Activated T-helper 2 cell treated with anti-CD3 and anti-CD28 coated beads, Interferon-gamma antibody, Interleukin-2, Interleukin-4, amounts not matched to agents 10 μg/mL and 5 μg/mL and 100 μg/mL, durations not matched to agents 14 hours and 24 hours and 36 hours (primary cell): ENCODE results near the gene GID8. TPM values are rescaled to one million over a fixed set of nuclear protein-coding genes. Genes with fewer than 3 reads are reported as not detected.

Source experiments
- DNase-seq: peaks from one replicate; pipeline ENCODE4 v3.0.0; 2021; ENCODE audit warnings: low spot score
- H3K27ac Mint-ChIP-seq: one replicate; pipeline ENCODE4 v1.8.0; 2021; ENCODE audit warnings: mixed read lengths
- H3K27me3 Mint-ChIP-seq: one replicate; pipeline ENCODE4 v1.8.0; 2021; ENCODE audit warnings: low read depth, mixed read lengths
- H3K36me3 Mint-ChIP-seq: one replicate; pipeline ENCODE4 v1.8.0; 2021; ENCODE audit warnings: low read depth, mixed read lengths
- H3K4me1 Mint-ChIP-seq: one replicate; pipeline ENCODE4 v1.8.0; 2021; ENCODE audit warnings: low read depth, mixed read lengths
- H3K4me3 Mint-ChIP-seq: one replicate; pipeline ENCODE4 v1.8.0; 2021; ENCODE audit warnings: low read depth, mild to moderate bottlenecking, moderate library complexity, mixed read lengths
- H3K9me3 Mint-ChIP-seq: one replicate; pipeline ENCODE4 v1.8.0; 2021; ENCODE audit warnings: mixed read lengths
- intact Hi-C: fragments of 100-400 bp; cut with micrococcal nuclease; formaldehyde crosslinking; loops from one replicate; pipeline ENCODE4 v1.15.1; 2023
- total RNA-seq: library from RNA; stranded (reverse); gene quantifications from 2 replicates; pipeline ENCODE4 v1.2.3, GENCODE V29; 2022

Gene GID8
- total RNA-seq, 1 donor from 2014 or later: 53.7 TPM

DNA sequence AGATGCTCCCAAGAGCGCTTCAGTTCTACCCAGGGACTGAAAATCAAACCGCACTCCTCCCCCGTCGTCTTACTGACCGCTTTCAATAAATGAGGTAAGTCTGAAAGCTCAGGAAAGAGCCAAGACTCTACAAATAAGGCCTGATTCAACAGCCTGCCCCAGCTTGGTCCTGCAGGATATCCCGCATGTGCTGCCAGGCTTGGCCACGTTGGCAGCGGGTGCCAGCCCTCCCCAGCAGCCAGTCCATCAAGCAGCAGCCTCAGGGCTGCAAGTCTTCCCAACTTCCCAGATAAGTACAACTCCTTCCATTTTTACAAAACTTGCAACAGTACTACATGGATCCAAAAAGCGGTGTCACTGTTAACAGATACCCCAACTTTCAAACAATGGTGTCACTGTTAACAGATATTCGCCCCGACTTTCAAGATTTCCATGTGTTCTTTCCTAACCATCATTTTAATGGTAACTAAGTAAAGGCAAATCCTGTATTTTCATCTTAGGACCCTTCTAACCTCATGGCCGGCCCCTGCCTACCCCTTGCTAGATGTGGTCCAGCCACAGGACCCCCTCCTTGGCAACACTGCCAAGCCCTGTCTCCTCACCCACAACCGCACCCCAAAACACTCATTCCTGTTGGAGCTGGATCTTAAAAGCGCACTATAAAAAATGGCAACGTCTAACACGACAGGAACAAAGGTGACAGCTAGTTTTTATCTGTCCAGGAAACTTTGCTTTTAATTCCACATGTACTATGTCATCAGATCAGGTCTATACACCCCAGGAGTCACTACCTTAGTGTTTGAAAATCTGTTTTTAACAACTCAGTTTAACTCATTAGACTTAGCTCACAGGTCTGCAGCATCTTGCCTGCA, 39.6 kb upstream of the GID8 start:
- no peak for DNase-seq
- intact Hi-C loops: no loop called here
- H3K4me3 Mint-ChIP-seq: no peak overlapping the region
- no peaks in the 10 kb centered on the region for H3K9me3 Mint-ChIP-seq
- peak overlapping the region; percentile 28 for H3K27ac Mint-ChIP-seq
- peaks cover 28% of the 10 kb centered on the region for H3K4me1 Mint-ChIP-seq
- H3K36me3 Mint-ChIP-seq: peaks cover 78% of the 10 kb centered on the region
- no peaks in the 10 kb centered on the region for H3K27me3 Mint-ChIP-seq

DNA sequence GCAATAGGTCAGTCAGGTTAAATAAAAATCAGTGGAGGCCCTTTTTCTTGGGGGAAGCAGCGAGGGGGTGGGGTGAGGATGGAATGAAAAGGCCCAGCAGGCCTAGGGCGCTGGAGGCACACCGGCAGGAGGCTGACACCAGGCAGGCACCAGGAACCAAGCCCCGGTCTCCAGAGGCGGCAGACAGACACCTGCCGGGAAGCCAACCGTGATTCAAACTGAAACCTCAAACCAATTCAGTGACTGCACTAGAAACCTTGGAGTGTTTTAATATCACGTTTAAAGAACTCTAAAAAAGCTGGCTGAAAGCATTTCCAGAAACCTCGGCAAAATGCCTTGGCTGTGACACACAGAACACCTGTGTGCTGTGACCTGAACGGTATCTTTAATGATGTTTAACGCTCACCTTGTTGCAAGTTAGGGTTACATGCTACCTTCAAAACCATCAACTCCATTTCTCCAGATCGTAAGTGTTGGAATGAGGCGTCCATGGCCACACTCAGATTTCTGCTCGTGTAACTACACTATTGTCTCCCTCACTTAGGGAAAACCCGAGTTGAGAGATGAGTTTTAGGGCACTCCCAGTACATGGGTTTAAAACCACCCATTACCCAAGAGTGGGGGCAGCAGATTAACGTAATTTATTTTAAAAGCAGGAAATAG, 38.8 kb upstream of the GID8 start:
- H3K27me3 Mint-ChIP-seq: no peaks in the 10 kb centered on the region
- H3K4me3 Mint-ChIP-seq: peak overlapping the region; percentile 62
- H3K36me3 Mint-ChIP-seq: peaks cover 78% of the 10 kb centered on the region
- peak; percentile 43 for DNase-seq
- peaks cover 30% of the 10 kb centered on the region for H3K4me1 Mint-ChIP-seq
- intact Hi-C loops: no loop called here
- H3K27ac Mint-ChIP-seq: peak overlapping the region; percentile 73
- no peaks in the 10 kb centered on the region for H3K9me3 Mint-ChIP-seq

DNA sequence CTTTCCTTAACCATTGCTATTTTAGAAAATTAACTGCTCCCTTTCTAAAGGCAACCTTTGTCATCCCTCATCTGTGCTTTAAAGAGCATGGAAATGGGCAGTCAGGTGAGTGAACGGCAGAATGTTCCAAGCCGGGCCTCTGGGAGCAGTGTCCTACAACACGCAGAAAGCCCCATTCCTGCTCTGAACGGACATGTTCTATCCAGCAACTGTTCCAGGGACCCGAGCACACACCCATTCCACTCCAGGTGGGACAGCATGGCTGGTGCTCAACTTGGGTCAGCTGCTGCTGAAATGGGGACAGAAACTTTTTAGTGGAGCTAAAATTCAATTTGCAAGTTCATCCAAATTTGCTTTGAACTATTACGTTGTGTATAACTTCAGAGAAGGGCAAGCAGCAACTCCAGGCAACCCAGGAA, 38.3 kb upstream of the GID8 start:
- no peak overlapping the region for H3K4me3 Mint-ChIP-seq

DNA sequence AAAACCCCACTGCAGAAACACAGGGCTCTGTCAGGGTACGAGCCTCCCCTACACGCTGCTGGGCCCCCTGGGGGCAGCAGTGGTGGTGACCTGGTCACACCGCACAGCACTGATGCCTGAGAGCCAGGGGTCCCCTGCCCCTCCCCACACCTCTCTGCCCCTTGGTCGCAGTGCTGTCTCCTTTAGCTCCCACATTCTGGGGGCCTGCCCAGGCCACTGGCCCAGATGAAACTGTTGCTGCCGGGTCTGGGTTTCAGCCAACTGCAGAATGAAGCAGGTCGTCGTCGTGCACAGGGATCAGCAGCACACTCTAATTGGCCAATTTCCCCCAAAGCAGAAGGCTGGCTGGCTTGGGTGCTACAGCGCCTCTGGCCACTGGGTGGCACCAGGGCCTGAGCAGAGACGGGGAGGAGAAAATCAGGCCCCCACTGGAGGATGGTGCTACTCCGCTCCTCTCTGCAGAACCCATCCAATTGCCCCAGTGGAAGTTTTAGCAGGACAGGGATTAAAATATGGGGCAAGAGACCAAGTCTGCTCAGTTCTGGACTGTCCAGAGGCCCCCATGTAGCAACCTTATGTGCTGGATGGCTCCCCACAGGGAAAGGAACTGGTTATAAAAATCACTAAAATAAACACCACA, 37.8 kb upstream of the GID8 start:
- H3K36me3 Mint-ChIP-seq: peaks cover 77% of the 10 kb centered on the region

More for the DNA sequence above, 38.3 kb upstream of the GID8 start:
- H3K27me3 Mint-ChIP-seq: no peaks in the 10 kb centered on the region
- H3K9me3 Mint-ChIP-seq: no peaks in the 10 kb centered on the region
- no peak for DNase-seq
- H3K27ac Mint-ChIP-seq: no peak overlapping the region
- H3K4me1 Mint-ChIP-seq: peaks cover 27% of the 10 kb centered on the region
- intact Hi-C loops: loop anchor here (1.0 to 2.0 kb wide), 4 partner anchors 22 to 109 kb away; partner anchors contain the start of gene SLC17A9
- H3K36me3 Mint-ChIP-seq: peaks cover 77% of the 10 kb centered on the region

DNA sequence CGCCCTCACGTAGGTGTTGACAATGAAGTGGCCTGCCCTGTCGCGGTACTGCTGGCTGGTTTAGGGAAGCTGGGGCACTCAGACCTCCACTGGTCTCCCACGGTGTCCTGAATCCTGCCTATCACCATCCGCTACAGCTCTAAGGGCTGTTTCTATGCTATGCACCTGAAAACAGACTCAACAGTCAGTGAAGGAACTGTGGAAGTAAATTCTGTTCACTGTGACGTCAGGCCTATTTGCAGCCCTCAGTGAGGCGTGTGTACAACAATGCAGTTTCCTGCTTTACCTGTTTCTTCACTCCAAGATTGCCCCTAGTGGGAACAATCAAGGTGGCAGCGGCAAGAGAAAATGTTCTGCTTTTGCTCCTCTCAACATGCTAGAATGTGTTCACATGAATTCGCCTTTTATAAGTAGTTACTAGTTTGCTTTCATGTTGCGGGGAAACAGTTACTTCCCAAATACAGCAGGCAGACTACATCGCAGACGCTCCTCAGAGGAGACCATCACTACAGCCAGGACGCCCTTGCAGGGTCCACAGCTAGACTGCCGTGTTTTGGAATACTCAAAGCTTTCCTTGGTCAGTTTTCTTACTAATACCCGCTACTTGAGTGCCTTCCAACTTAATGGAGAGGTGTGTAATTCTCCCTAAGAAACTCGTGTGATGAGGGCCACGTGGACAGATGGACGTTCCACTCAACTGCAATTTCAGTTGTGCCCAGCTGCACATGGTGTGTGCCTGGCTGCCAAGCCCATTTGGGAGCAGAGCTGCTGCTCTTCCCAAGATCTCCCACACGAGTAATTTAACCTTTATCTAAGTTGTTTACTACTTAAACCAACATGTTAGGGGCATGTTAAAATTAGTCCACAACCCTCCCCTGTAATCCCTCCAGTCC, 37.0 kb upstream of the GID8 start:
- H3K4me3 Mint-ChIP-seq: no peak overlapping the region
- no peak overlapping the region for H3K27ac Mint-ChIP-seq
- no peaks in the 10 kb centered on the region for H3K9me3 Mint-ChIP-seq
- intact Hi-C loops: loop anchor here (1.0 to 2.0 kb wide), 4 partner anchors 20 to 108 kb away; partner anchors contain the start of gene SLC17A9
- no peaks in the 10 kb centered on the region for H3K27me3 Mint-ChIP-seq
- H3K4me1 Mint-ChIP-seq: peaks cover 27% of the 10 kb centered on the region
- no peak for DNase-seq
- peaks cover 77% of the 10 kb centered on the region for H3K36me3 Mint-ChIP-seq

More for the DNA sequence above, 37.8 kb upstream of the GID8 start:
- peak overlapping the region; percentile 62 for H3K27ac Mint-ChIP-seq
- intact Hi-C loops: loop anchor here (1.0 to 2.0 kb wide), 4 partner anchors 21 to 109 kb away; partner anchors contain the start of gene SLC17A9
- no peaks in the 10 kb centered on the region for H3K9me3 Mint-ChIP-seq
- no peaks in the 10 kb centered on the region for H3K27me3 Mint-ChIP-seq
- H3K4me3 Mint-ChIP-seq: peak overlapping the region; percentile 47
- H3K4me1 Mint-ChIP-seq: peaks cover 27% of the 10 kb centered on the region
- peak; percentile 62 for DNase-seq

DNA sequence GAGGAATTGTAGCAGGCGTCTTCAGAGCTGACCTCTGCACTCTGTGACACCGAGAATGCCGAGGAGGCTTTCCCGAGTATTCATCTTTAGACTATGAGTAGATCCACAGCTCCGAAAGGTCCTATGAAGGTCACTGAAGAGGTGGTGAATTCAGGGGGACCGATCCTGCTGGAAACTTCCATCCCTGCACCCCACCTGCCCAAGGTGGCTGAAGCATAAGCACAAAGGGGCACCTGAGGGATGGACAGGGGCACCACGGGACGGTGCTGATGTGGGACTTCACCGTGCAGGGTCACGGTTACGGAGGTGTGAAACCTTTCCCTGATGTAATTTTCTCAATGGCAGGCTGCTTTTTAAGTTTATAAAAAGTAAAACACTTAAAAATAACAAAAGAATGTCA, 36.1 kb upstream of the GID8 start:
- no peak overlapping the region for H3K27ac Mint-ChIP-seq
- H3K4me1 Mint-ChIP-seq: peaks cover 27% of the 10 kb centered on the region
- H3K36me3 Mint-ChIP-seq: peaks cover 80% of the 10 kb centered on the region
- no peaks in the 10 kb centered on the region for H3K9me3 Mint-ChIP-seq
- H3K4me3 Mint-ChIP-seq: no peak overlapping the region
- DNase-seq: no peak
- H3K27me3 Mint-ChIP-seq: no peaks in the 10 kb centered on the region
- intact Hi-C loops: loop anchor here (2.0 kb wide), 2 partner anchors 51 to 107 kb away; partner anchors contain the start of gene SLC17A9

DNA sequence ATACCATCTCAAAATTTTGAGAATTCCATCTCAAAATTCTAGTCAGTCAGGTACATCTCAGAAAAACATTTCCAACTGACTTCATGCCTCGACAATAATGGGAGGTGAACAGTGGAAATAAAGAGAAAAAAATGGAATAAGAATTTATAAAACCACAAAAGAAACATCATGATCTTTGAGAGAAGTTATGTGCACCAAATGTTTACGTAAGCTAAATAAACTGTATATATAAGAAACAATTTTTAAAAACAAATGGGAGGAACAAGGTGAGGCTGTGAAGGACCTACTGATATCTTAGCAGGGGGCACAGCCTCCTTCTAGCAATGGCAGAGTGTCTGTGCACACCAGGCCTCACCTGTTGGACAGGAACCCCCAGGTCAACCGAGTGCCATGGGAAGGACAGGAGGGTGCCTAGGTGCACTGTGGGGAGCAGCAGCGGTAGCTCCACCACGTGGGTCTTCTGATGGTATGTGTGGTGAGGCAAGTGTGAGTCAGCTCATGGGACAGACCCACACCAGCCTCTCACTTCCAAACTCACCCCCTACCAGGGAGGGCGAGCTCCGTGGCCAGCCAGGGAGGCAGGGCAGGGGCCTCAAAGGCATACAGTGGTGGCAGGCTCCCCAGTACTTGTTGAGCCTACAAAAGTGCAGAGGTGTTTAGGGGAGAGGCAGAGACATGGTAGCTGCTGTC, 34.9 kb upstream of the GID8 start:
- H3K27ac Mint-ChIP-seq: no peak overlapping the region
- peaks cover 87% of the 10 kb centered on the region for H3K36me3 Mint-ChIP-seq
- H3K4me3 Mint-ChIP-seq: no peak overlapping the region
- no peaks in the 10 kb centered on the region for H3K27me3 Mint-ChIP-seq
- peaks cover 26% of the 10 kb centered on the region for H3K4me1 Mint-ChIP-seq
- intact Hi-C loops: no loop called here
- no peak for DNase-seq
- H3K9me3 Mint-ChIP-seq: no peaks in the 10 kb centered on the region

DNA sequence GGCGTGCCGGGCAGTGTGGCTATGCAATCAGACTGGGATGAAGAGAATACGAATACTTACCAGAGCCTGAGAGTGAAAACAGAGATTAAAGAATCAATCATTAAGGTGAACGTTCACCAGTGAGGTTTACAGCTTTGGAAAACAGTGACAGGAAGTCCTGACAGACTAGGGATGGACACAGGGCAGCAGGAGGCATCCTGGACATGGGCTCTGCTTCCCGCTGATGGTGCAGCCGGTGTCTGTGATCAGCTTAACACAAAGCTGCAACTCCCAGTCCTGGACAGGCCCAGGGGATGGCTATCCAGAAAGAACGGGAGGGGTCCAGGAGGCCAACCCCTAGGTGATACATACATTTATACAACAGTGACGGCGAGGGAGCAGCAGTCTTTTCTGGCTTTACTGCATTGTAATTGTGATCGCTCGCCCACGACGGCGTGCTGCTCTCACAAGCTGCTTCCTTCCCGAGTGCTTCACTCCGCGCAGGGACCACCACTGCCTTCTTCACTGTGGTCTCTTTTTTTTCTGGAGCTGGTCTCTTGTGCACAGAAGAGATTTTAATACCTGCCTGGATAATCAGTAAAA, 32.3 kb upstream of the GID8 start:
- DNase-seq: no peak
- peaks cover 92% of the 10 kb centered on the region for H3K36me3 Mint-ChIP-seq
- no peak overlapping the region for H3K27ac Mint-ChIP-seq
- H3K4me1 Mint-ChIP-seq: peaks cover 5% of the 10 kb centered on the region
- no peak overlapping the region for H3K4me3 Mint-ChIP-seq
- intact Hi-C loops: no loop called here
- H3K27me3 Mint-ChIP-seq: no peaks in the 10 kb centered on the region
- H3K9me3 Mint-ChIP-seq: no peaks in the 10 kb centered on the region

DNA sequence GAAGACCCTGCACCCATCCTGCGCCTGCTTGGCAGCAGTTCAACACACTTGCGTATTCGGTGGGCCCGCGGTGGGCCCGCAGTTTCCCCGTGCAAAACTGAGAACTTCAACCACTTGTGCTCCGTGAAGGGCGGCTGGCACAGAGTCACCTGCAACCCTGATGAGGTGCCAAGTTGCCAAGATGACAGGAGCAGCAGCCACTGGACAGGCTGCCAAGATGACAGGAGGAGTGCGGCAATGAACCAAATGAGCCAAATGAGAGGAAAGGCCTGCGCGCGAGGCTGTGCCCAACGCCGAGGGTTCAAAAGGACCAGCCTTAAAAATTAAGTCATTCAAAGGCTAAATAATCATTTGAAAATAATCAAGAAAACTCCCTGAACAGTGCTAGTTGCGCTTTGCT, 31.7 kb upstream of the GID8 start:
- Mint-ChIP-seq H3K4me1 (peaks cover 4% of the 10 kb centered on the region), H3K27ac (no peak overlapping the region), H3K27me3 (no peaks in the 10 kb centered on the region), H3K4me3 (no peak overlapping the region), H3K9me3 (no peaks in the 10 kb centered on the region), H3K36me3 (peaks cover 92% of the 10 kb centered on the region)
- intact Hi-C loops: no loop called here
- no peak for DNase-seq

DNA sequence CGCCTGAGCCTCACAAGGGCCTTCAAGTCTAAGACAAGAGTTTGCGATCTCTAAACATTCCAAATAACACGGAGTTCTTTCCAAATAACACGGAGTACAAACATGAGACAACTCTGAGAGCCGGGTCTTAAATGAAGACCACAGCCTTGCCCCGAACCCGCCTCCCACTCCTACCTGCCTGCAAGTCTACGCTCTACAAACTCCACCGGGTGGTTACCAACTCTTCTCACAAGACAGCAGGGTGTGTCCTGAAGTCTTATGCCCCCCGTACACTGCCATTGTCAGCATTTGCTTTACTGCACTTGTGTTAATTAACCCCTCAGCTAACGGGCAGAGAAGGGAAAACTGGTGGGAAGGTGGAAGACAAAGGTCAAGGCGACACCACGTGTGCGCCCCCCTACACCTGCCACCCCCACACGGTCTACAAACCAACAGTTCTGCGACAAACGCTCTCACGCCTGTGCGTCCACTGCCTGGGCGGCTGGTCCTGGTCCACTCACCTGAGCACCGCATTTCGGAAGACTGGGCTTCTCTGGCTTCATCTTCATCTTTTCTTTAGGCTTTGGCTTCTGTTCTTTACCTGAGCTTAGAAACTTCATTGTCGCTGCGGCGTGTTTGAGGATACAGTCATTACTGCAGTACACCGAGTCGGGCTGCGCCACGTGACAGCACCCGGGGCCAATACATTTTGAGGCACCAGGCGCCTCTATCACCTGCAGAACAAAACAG, 31.1 kb upstream of the GID8 start:
- intact Hi-C loops: no loop called here
- H3K36me3 Mint-ChIP-seq: peaks cover 91% of the 10 kb centered on the region

More for the DNA sequence above, 31.1 kb upstream of the GID8 start:
- Mint-ChIP-seq H3K4me3 (no peak overlapping the region), H3K4me1 (peaks cover 4% of the 10 kb centered on the region), H3K27ac (no peak overlapping the region), H3K27me3 (no peaks in the 10 kb centered on the region), H3K9me3 (no peaks in the 10 kb centered on the region)
- DNase-seq: no peak
